BLaER1 (cell line): Measurements from ENCODE around the gene RFC2.
A peak's percentile ranks its signal among the peaks of the same experiment; 100 is the strongest.

Source experiments
- H3K27ac ChIP-seq: shearing (Covaris generic); formaldehyde crosslinking; 2 replicates; pipeline ENCODE4 v1.8.1; 2022
- H3K27me3 ChIP-seq: shearing (Covaris generic); formaldehyde crosslinking; 2 replicates; pipeline ENCODE4 v1.8.1; 2022
- H3K36me3 ChIP-seq: shearing (Covaris generic); formaldehyde crosslinking; 2 replicates; pipeline ENCODE4 v1.8.1; 2022
- H3K4me1 ChIP-seq: shearing (Covaris generic); formaldehyde crosslinking; 2 replicates; pipeline ENCODE4 v1.8.1; 2022
- H3K4me2 ChIP-seq: shearing (Covaris generic); formaldehyde crosslinking; 2 replicates; pipeline ENCODE4 v1.8.1; 2022
- H3K4me3 ChIP-seq: shearing (Covaris generic); formaldehyde crosslinking; 2 replicates; pipeline ENCODE4 v1.8.1; 2022
- H3K9ac ChIP-seq: shearing (Covaris generic); formaldehyde crosslinking; 2 replicates; pipeline ENCODE4 v1.8.1; 2022
- H3K9me3 ChIP-seq: shearing (Covaris generic); formaldehyde crosslinking; 2 replicates; pipeline ENCODE4 v1.8.1; 2022
- H4K20me1 ChIP-seq: shearing (Covaris generic); formaldehyde crosslinking; 2 replicates; pipeline ENCODE4 v1.8.1; 2022
- Cebpa-rat ChIP-seq: shearing (Covaris generic); IDR thresholded peaks from 2 replicates; pipeline ENCODE4 v1.8.1; 2022

RFC2 gene

DNA sequence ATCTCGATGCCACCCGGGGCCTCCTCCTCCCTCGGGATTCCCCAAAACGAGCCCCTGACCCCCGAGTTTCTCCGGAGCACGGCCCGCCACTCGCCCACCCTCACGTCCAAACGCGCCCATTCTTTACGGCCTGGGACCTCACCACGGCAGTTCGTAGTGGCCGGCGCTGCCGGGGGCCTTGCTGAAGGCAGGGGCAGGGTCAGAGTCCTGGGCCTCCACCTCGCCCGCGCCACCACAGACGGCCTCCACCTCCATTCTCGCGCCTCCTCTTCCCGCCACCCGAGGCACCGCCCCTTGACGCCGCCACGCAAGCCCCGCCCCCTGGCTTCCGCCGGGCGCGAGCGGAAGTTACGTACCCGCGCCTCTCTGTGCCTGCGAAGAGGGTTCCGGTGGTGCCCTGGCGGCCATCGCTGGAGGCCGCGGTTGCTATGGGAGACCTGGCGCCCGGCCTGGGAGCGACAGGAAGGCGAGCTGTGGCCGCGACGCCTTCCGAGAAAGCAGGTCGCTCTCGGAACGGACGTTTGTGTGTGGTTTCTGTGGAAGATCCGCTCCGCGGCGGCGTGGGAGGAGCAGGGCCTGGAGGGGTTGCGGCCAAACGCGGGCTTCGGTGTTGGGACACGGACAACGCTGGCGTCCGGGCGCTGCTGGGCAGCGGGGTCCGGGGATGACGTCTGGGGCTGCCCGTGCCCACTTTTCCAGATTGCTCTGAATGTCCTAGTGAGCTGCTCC lies at the start of gene RFC2:
Gene RFC2 (minus strand): TSS at position 271 of the 729 bp plus-strand sequence. CDS start 16 bp downstream, at position 255.
- peak within 1 kb of the TSS; percentile 90 for H3K27ac ChIP-seq
- H3K27me3 ChIP-seq: no peaks in the 10 kb centered on the region
- peaks cover 61% of the 10 kb centered on the region for H3K4me1 ChIP-seq
- peak within 1 kb of the TSS; percentile 96 for H3K4me2 ChIP-seq
- no peaks in the 10 kb centered on the region for H3K9me3 ChIP-seq
- H4K20me1 ChIP-seq: peaks cover 12% of the 10 kb centered on the region; the same call in 1 of the 2 replicates
- no peak for TF ChIP-seq Cebpa-rat
- H3K4me3 ChIP-seq: peak within 1 kb of the TSS; percentile 80
- peaks cover 31% of the 10 kb centered on the region for H3K36me3 ChIP-seq
- H3K9ac ChIP-seq: peak within 1 kb of the TSS; percentile 93

- Histone ChIP-seq H3K9me3 (no peaks in the 10 kb centered on the region), H3K27me3 (no peaks in the 10 kb centered on the region), H3K9ac (no peak overlapping the region), H3K27ac (no peak overlapping the region), H4K20me1 (peaks cover 100% of the 10 kb centered on the region), H3K4me2 (peak overlapping the region; percentile 28), H3K36me3 (peaks cover 22% of the 10 kb centered on the region; the same call in 1 of the 2 replicates), H3K4me1 (peaks cover 49% of the 10 kb centered on the region), H3K4me3 (no peak overlapping the region)
- no peak for TF ChIP-seq Cebpa-rat
Measured at GRCh38 chr7:74302745-74303221, 48.6 kb upstream of the RFC2 start.

GRCh38 chr7:74300926-74301325 lies 46.7 kb upstream of the RFC2 start:
- H4K20me1 ChIP-seq: peaks cover 100% of the 10 kb centered on the region
- no peaks in the 10 kb centered on the region for H3K27me3 ChIP-seq
- peaks cover 31% of the 10 kb centered on the region for H3K4me1 ChIP-seq
- no peak overlapping the region for H3K4me3 ChIP-seq
- H3K9ac ChIP-seq: no peak overlapping the region
- H3K4me2 ChIP-seq: no peak overlapping the region
- peaks cover 4% of the 10 kb centered on the region; the same call in 1 of the 2 replicates for H3K9me3 ChIP-seq
- TF ChIP-seq Cebpa-rat: no peak
- no peak overlapping the region for H3K27ac ChIP-seq
- peaks cover 39% of the 10 kb centered on the region for H3K36me3 ChIP-seq

DNA sequence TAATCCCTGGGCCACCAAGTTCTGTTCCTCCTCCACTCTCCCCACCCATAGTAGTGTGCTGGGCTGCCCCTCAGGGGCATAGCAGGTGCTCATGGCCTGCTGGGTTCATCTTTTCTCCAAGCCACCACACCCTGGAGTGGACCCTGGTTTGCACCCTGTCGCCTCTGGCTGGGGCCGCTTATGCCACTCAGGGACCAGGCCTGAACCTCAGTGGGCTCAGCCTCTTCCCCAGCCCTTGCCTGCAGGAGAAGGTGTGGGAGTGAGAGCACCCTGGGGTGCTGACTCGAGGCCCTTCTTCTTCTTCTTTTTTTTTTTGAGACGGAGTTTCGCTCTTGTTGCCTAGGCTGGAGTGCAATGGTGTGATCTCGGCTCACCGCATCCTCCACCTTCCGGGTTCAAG lies 45.2 kb upstream of the RFC2 start:
- Histone ChIP-seq H3K27ac (no peak overlapping the region), H3K27me3 (no peaks in the 10 kb centered on the region), H4K20me1 (peaks cover 100% of the 10 kb centered on the region), H3K9me3 (peaks cover 4% of the 10 kb centered on the region; the same call in 1 of the 2 replicates), H3K4me3 (no peak overlapping the region), H3K9ac (no peak overlapping the region), H3K4me1 (peaks cover 37% of the 10 kb centered on the region), H3K36me3 (peaks cover 44% of the 10 kb centered on the region), H3K4me2 (no peak overlapping the region)
- TF ChIP-seq Cebpa-rat: no peak

DNA sequence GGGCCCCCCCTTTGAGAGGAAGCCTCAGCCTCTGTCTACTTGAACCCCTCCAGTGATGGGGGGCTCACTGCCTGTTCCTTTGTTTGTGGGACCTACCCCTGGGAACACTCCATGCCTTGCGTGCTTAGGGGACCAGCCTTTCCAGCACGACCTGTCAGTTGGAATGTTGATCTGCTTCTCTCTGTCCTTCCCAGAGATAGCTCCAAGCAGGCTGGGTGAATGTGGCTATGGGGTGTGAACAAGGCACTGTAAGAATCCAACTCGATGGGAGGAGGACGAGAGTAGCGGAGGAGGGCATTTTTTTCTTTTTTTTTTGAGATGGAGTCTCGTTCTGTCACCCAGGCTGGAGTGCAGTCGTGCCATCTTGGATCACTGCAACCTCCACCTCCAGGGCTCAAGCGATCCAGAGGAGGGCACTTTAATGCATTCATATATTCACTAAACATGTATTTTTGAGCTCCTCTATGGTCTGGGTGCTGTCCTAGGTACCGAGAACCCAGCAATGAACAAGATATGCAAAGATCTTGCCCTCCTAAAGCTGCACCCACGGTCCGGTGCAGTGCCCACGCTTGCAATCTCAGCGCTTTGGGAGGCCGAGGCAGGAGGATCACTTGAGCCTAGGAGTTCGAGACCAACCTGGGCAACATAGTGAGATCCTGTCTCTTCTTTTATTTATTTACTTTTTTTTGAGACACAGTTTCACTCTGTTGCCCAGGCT lies 43.5 kb upstream of the RFC2 start:
- Histone ChIP-seq H3K36me3 (peaks cover 38% of the 10 kb centered on the region), H3K27ac (no peak overlapping the region), H3K4me2 (no peak overlapping the region), H4K20me1 (peaks cover 100% of the 10 kb centered on the region), H3K4me3 (no peak overlapping the region), H3K9me3 (peaks cover 4% of the 10 kb centered on the region; the same call in 1 of the 2 replicates), H3K9ac (no peak overlapping the region), H3K27me3 (no peaks in the 10 kb centered on the region), H3K4me1 (peaks cover 48% of the 10 kb centered on the region)
- TF ChIP-seq Cebpa-rat: no peak

- Histone ChIP-seq H3K4me3 (peak overlapping the region; percentile 32), H3K4me1 (peaks cover 57% of the 10 kb centered on the region), H3K27ac (peak overlapping the region; percentile 49), H3K36me3 (peaks cover 31% of the 10 kb centered on the region), H3K9ac (peak overlapping the region; percentile 59), H4K20me1 (peaks cover 97% of the 10 kb centered on the region), H3K9me3 (peaks cover 4% of the 10 kb centered on the region; the same call in 1 of the 2 replicates), H3K27me3 (no peaks in the 10 kb centered on the region), H3K4me2 (peak overlapping the region; percentile 97)
- TF ChIP-seq Cebpa-rat: no peak
Measured at GRCh38 chr7:74294191-74294998, 40.2 kb upstream of the RFC2 start.

- Histone ChIP-seq H3K4me1 (peaks cover 63% of the 10 kb centered on the region), H3K36me3 (peaks cover 25% of the 10 kb centered on the region), H3K4me3 (peak overlapping the region; percentile 30; the same call in 1 of the 2 replicates), H3K27me3 (no peaks in the 10 kb centered on the region), H3K9ac (0 out of 2 replicates have a peak overlapping the region, but pooled peaks have one; percentile 12), H4K20me1 (peaks cover 88% of the 10 kb centered on the region), H3K9me3 (peaks cover 4% of the 10 kb centered on the region; the same call in 1 of the 2 replicates), H3K27ac (peak overlapping the region; percentile 46; the same call in 1 of the 2 replicates), H3K4me2 (peak overlapping the region; percentile 97)
- no peak for TF ChIP-seq Cebpa-rat
Measured at GRCh38 chr7:74293577-74293908, 39.3 kb upstream of the RFC2 start.

GRCh38 chr7:74292757-74293576 lies 38.8 kb upstream of the RFC2 start:
- peak overlapping the region; percentile 30; the same call in 1 of the 2 replicates for H3K4me3 ChIP-seq
- H3K27me3 ChIP-seq: no peaks in the 10 kb centered on the region
- no peak for TF ChIP-seq Cebpa-rat
- peak overlapping the region; percentile 97 for H3K4me2 ChIP-seq
- H3K27ac ChIP-seq: peak overlapping the region; percentile 46; the same call in 1 of the 2 replicates
- peaks cover 69% of the 10 kb centered on the region for H3K4me1 ChIP-seq
- peaks cover 82% of the 10 kb centered on the region for H4K20me1 ChIP-seq
- H3K9ac ChIP-seq: 0 out of 2 replicates have a peak overlapping the region, but pooled peaks have one; percentile 12
- peaks cover 4% of the 10 kb centered on the region; the same call in 1 of the 2 replicates for H3K9me3 ChIP-seq
- H3K36me3 ChIP-seq: peaks cover 24% of the 10 kb centered on the region
